Peyer's patch (tissue), 4 donors: ENCODE results near the gene TH. TPM values are rescaled to one million over a fixed set of nuclear protein-coding genes. Genes with fewer than 3 reads are reported as not detected.

Experiments used
- DNase-seq, 3 donors: peaks; one replicate each; pipeline ENCODE4 v3.0.0-alpha.2; 2017 to 2019
- H3K27ac ChIP-seq, 4 donors: fragments of 200-600 bp; sonication (generic); one replicate each; pipeline ENCODE4 v1.5.1; 2016 to 2019
- H3K27me3 ChIP-seq, 2 donors: fragments of 200-600 bp; sonication (generic); one replicate each; pipeline ENCODE4 v1.5.1; 2019
- H3K36me3 ChIP-seq, 3 donors: fragments of 200-600 bp; sonication (generic); one replicate each; pipeline ENCODE4 v1.5.1; 2016 to 2019
- H3K4me1 ChIP-seq, 4 donors: fragments of 200-600 bp; sonication (generic); one replicate each; pipeline ENCODE4 v1.5.1; 2016 to 2019
- H3K4me3 ChIP-seq, 4 donors: fragments of 200-600 bp; sonication (generic); 1 replicate in 3 of 4; 2 replicates in 1 of 4; pipeline ENCODE4 v1.5.1; 2016 to 2019; ENCODE audit warnings: mild to moderate bottlenecking in 1 of 4
- H3K9me3 ChIP-seq, 4 donors: fragments of 200-600 bp; sonication (generic); one replicate each; pipeline ENCODE4 v1.5.1; 2016 to 2019; ENCODE audit warnings: mild to moderate bottlenecking in 1 of 4
- POLR2A ChIP-seq, 2 donors: fragments of 450-650 bp; IDR thresholded peaks; one replicate each; pipeline ENCODE4 v1.5.1; 2017; ENCODE audit warnings: antibody characterized with exemption in 2 of 2, mild to moderate bottlenecking in 2 of 2, moderate library complexity in 2 of 2
- total RNA-seq, 4 donors: library from RNA; depleted of rRNA; stranded (reverse); fragments of >200 nt; gene quantifications; one replicate each; pipeline ENCODE4 v1.1.0, GENCODE V29; 2016
- TF ChIP-seq, protein P1 (sequence below), 6 experiments: fragments of 450-650 bp in 4 of 6; fragments of 200-600 bp in 2 of 6; sonication (generic) in 1 of 6; IDR thresholded peaks; one replicate each; pipeline ENCODE4 v1.5.1; 2017 to 2019; ENCODE audit warnings: antibody characterized with exemption in 6 of 6, mild to moderate bottlenecking in 3 of 6, moderate library complexity in 1 of 6

The TH gene
- total RNA-seq: 1 to 10 TPM in 1 of 4 donors, not detected in 3; 1.7 TPM

DNA sequence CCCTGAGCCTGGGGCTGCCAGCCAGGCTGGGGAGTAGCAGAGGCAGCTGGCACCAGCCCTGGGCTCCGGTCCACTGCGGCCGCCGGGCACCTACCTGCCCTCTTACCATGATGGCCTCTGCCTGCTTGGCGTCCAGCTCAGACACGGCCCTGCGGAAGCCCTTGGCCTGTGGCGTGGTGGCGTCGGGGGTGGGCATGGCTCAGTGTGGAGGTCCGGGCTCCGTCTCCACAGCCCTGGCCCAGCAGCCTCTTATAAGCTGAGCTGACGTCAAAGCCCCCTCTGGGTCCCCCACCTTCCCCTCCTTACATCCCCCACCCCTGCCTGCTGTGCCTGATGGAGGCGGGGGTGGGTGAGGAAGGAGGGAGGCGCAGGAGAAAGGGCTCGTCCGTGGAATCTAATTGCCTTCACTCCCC lies at the start of gene TH:
TH (minus strand) TSS at position 225 of the 413 bp plus-strand sequence; CDS start at position 196, 29 bp downstream.
- no peak within 1 kb of the TSS for H3K4me3 ChIP-seq
- H3K27ac ChIP-seq: no peak within 1 kb of the TSS
- H3K36me3 ChIP-seq: no peaks in the 10 kb centered on the region
- H3K4me1 ChIP-seq: no peaks in the 10 kb centered on the region
- TF ChIP-seq POLR2A (IDR thresholded peaks at IDR 0.05): no peak
- TF ChIP-seq, protein P1, sequence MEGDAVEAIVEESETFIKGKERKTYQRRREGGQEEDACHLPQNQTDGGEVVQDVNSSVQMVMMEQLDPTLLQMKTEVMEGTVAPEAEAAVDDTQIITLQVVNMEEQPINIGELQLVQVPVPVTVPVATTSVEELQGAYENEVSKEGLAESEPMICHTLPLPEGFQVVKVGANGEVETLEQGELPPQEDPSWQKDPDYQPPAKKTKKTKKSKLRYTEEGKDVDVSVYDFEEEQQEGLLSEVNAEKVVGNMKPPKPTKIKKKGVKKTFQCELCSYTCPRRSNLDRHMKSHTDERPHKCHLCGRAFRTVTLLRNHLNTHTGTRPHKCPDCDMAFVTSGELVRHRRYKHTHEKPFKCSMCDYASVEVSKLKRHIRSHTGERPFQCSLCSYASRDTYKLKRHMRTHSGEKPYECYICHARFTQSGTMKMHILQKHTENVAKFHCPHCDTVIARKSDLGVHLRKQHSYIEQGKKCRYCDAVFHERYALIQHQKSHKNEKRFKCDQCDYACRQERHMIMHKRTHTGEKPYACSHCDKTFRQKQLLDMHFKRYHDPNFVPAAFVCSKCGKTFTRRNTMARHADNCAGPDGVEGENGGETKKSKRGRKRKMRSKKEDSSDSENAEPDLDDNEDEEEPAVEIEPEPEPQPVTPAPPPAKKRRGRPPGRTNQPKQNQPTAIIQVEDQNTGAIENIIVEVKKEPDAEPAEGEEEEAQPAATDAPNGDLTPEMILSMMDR (IDR thresholded peaks at IDR 0.05): no peak
- H3K27me3 ChIP-seq: no peaks in the 10 kb centered on the region
- no peak for DNase-seq
- no peaks in the 10 kb centered on the region for H3K9me3 ChIP-seq

DNA sequence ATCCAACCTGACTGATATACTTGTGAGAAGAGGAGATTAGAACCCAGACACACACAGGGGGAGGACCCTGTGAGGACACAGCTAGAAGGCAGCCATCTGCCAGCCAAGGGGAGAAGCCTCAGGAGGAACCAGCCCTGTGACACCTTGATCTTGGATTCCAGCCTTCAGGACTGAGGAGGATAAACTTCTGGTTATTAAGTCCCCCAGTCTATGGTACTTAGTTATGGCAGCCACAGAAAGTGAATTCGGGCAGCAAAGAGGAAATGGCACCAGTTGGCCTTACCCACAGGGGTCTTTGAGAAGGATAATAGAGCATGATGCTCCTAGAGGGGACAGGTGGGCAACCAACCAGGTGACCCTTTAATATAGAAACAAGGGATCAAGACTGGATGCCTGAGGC lies 49.4 kb upstream of the TH start:
- Histone ChIP-seq H3K4me1 (no peaks in the 10 kb centered on the region), H3K4me3 (no peak overlapping the region), H3K27me3 (no peaks in the 10 kb centered on the region), H3K27ac (no peak overlapping the region), H3K36me3 (no peaks in the 10 kb centered on the region), H3K9me3 (peaks cover 0 to 9% (median 0%) of the 10 kb centered on the region in 4 donors)
- TF ChIP-seq, protein P1 (IDR thresholded peaks at IDR 0.05): no peak
- TF ChIP-seq POLR2A (IDR thresholded peaks at IDR 0.05): no peak
- DNase-seq: no peak

DNA sequence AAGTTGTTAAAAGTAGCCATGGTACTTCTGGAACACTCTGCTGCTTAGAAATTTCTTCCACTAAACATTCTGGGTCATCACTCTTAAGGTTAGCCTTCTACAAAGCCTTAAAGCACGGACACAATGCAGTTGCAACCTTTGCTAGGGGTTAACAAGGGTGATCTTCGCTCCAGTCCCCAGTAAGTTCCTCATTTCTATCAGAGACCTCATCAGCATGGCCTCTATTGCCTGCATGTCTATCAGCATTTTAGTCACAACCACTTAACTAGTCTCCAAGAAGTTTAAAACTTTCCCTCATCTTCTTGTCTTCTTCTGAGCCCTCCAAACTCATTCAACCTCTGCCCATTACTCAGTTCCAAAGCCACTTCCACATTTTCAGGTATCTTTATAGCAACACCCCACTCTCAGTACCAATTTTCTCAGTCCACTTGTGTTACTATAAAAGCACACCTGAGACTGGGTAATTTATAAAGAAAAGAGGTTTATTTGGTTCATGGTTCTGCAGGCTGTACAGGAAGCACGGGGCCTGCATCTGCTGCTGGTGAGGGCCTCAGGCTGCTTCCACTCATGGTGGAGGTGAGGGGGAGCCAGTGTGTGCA lies 48.7 kb upstream of the TH start:
- H3K27ac ChIP-seq: no peak overlapping the region
- H3K9me3 ChIP-seq: peaks cover 0 to 9% (median 0%) of the 10 kb centered on the region in 4 donors
- TF ChIP-seq, protein P1 (IDR thresholded peaks at IDR 0.05): no peak
- TF ChIP-seq POLR2A (IDR thresholded peaks at IDR 0.05): no peak
- no peak overlapping the region for H3K4me3 ChIP-seq
- no peaks in the 10 kb centered on the region for H3K4me1 ChIP-seq
- no peak for DNase-seq
- no peaks in the 10 kb centered on the region for H3K36me3 ChIP-seq
- no peaks in the 10 kb centered on the region for H3K27me3 ChIP-seq

GRCh38 chr11:2219318-2220017 lies 47.9 kb upstream of the TH start:
- peaks cover 0 to 9% (median 0%) of the 10 kb centered on the region in 4 donors for H3K9me3 ChIP-seq
- TF ChIP-seq POLR2A (IDR thresholded peaks at IDR 0.05): no peak
- TF ChIP-seq, protein P1 (IDR thresholded peaks at IDR 0.05): no peak
- H3K27ac ChIP-seq: no peak overlapping the region
- H3K27me3 ChIP-seq: no peaks in the 10 kb centered on the region
- no peak for DNase-seq
- no peak overlapping the region for H3K4me3 ChIP-seq
- H3K36me3 ChIP-seq: no peaks in the 10 kb centered on the region
- H3K4me1 ChIP-seq: no peaks in the 10 kb centered on the region

DNA sequence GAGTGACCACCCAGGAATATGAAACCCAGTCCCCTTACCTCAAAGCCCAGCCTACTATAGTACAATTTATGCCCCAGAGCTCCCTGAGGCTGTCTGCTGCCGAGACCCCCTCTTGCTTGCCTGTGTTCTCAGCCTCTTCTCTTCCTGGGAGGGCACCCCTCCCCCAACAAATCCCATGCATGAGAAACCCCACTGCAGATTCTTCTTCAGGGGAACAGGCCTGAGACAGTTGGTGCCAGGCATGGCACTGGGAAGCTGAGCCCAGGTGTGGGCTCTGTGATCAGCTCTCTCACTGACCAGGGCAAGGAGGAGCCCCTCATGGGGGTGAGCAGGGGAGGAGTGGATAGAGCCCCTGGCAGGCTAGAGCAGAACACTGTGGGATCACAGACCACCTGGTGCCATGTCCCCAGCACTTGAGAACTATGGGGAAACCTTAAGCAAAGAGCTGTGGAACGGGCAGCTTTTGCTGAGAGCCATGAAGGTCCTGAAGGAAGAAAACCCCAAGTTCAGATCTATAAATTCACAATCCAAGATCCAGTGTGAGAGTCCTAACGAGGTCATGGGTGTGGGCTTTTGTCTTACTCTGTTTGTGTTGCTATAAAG lies 46.5 kb upstream of the TH start:
- no peak overlapping the region for H3K4me3 ChIP-seq
- peaks cover 0 to 7% (median 0%) of the 10 kb centered on the region in 4 donors for H3K9me3 ChIP-seq
- no peaks in the 10 kb centered on the region for H3K4me1 ChIP-seq
- DNase-seq: no peak
- no peaks in the 10 kb centered on the region for H3K36me3 ChIP-seq
- no peak overlapping the region for H3K27ac ChIP-seq
- H3K27me3 ChIP-seq: no peaks in the 10 kb centered on the region
- TF ChIP-seq POLR2A (IDR thresholded peaks at IDR 0.05): no peak
- TF ChIP-seq, protein P1 (IDR thresholded peaks at IDR 0.05): no peak
